Esophagus squamous epithelium (tissue), 5 donors: ENCODE data around the gene AKR1D1. TPM values are rescaled to one million over a fixed set of nuclear protein-coding genes. Genes with fewer than 3 reads are reported as not detected.
"Not testable (repeated sequence)": the region's sequence is repeated elsewhere in the genome, so short reads cannot be mapped to it uniquely, and the experiment has no call there.

Experiments
- DNase-seq: peaks from one replicate; lab custom pipeline; 2025; lab: John Stamatoyannopoulos, UW
- H3K27ac ChIP-seq, 4 donors: fragments of 200-600 bp; sonication (generic); one replicate each; pipeline ENCODE4 v1.5.1; 2016 to 2019; ENCODE audit warnings: mild to moderate bottlenecking in 1 of 4
- H3K27me3 ChIP-seq, 4 donors: fragments of 200-600 bp; sonication (generic); 1 replicate in 3 of 4; 2 replicates in 1 of 4; pipeline versions ENCODE4 v1.5.1 to v1.6.0; 2017 to 2021; ENCODE audit warnings: antibody characterized with exemption in 1 of 4
- H3K36me3 ChIP-seq, 3 donors: fragments of 200-600 bp; sonication (generic); one replicate each; pipeline ENCODE4 v1.5.1; 2016 to 2019
- H3K4me1 ChIP-seq, 3 donors: fragments of 200-600 bp; sonication (generic); one replicate each; pipeline ENCODE4 v1.5.1; 2017 to 2019
- H3K4me3 ChIP-seq, 4 donors: fragments of 200-600 bp; sonication (generic); 1 replicate in 3 of 4; 2 replicates in 1 of 4; pipeline ENCODE4 v1.5.1; 2016 to 2019; ENCODE audit warnings: mild to moderate bottlenecking in 2 of 4, moderate library complexity in 1 of 4
- H3K9me3 ChIP-seq, 3 donors: fragments of 200-600 bp; sonication (generic); one replicate each; pipeline ENCODE4 v1.5.1; 2016 to 2019
- POLR2A ChIP-seq, 4 donors: fragments of 450-650 bp; IDR thresholded peaks; one replicate each; pipeline ENCODE4 v1.6.1; 2017; ENCODE audit warnings: antibody characterized with exemption in 4 of 4, mild to moderate bottlenecking in 4 of 4, moderate library complexity in 3 of 4
- WGBS, 2 donors: methylation state at CpG; one replicate each; pipeline ENCODE4 v1.1.5; 2018; 5-methylcytosine and 5-hydroxymethylcytosine counted together
- intact Hi-C: fragments of 100-400 bp; cut with DNase I; formaldehyde crosslinking; loops from one replicate; pipeline ENCODE4 v1.15.0; 2022
- total RNA-seq, 4 donors: library from RNA; depleted of rRNA; stranded (reverse); fragments of >200 nt; gene quantifications; one replicate each; pipeline ENCODE4 v1.1.0, GENCODE V29; 2016
- TF ChIP-seq, protein P1 (sequence below), 6 experiments: fragments of 450-650 bp in 4 of 6; fragments of 200-600 bp in 2 of 6; sonication (generic) in 2 of 6; IDR thresholded peaks; one replicate each; pipeline ENCODE4 v1.5.1; 2016 to 2019; ENCODE audit warnings: antibody characterized with exemption in 6 of 6, mild to moderate bottlenecking in 4 of 6, moderate library complexity in 4 of 6
- donor health status: DM: yes; HTN: yes; CAD: no.

AKR1D1 gene
- total RNA-seq, 4 donors from 2014 or later, result not detected

DNA sequence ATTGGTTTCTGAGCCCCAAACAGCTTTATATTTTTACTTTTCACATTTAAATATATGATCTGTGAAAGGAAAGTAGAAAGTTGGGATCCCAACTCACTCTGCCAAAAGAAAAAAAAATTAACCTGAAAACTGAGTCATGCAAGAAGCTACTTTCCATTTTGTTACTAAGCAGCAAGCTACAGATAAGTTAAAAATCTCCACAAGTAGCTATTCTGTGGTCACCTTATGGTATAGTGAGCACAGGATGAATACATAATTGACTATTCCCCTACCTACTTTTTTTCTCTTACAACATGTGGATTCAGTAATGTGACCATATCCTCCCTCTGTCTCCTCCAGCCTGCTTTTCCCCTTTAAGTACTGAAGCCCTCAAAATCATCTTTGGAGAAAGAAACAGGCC, 44.1 kb upstream of the AKR1D1 start:
- TF ChIP-seq, protein P1, sequence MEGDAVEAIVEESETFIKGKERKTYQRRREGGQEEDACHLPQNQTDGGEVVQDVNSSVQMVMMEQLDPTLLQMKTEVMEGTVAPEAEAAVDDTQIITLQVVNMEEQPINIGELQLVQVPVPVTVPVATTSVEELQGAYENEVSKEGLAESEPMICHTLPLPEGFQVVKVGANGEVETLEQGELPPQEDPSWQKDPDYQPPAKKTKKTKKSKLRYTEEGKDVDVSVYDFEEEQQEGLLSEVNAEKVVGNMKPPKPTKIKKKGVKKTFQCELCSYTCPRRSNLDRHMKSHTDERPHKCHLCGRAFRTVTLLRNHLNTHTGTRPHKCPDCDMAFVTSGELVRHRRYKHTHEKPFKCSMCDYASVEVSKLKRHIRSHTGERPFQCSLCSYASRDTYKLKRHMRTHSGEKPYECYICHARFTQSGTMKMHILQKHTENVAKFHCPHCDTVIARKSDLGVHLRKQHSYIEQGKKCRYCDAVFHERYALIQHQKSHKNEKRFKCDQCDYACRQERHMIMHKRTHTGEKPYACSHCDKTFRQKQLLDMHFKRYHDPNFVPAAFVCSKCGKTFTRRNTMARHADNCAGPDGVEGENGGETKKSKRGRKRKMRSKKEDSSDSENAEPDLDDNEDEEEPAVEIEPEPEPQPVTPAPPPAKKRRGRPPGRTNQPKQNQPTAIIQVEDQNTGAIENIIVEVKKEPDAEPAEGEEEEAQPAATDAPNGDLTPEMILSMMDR (IDR thresholded peaks at IDR 0.05), result no peak
- TF ChIP-seq POLR2A (IDR thresholded peaks at IDR 0.05), result no peak
- Histone ChIP-seq H3K27ac (no peak overlapping the region), H3K27me3 (no peaks in the 10 kb centered on the region), H3K36me3 (no peaks in the 10 kb centered on the region), H3K4me3 (no peak overlapping the region), H3K9me3 (no peaks in the 10 kb centered on the region), H3K4me1 (no peaks in the 10 kb centered on the region)
- intact Hi-C loops, result no loop called here
- no peak for DNase-seq

DNA sequence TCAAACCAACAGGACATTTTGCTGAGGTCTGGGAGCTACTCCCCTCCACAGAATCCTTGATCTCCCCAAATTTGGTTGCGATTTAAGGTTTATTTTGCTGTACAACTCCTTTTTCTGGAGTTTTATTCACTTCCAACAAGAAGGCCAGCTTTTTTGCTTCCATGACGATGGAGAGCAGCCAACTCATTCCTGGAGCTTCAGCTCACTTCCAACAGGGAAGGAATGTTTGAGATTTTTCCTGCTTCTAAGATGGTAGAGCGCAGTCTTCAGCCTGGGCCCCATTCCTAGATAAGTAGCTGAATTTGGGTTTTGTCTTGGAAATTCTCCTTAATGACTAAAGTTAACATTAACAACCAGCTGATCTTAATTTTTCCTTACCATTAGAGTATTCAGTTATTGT, 43.5 kb upstream of the AKR1D1 start:
- H3K4me1 ChIP-seq, result no peaks in the 10 kb centered on the region
- TF ChIP-seq POLR2A (IDR thresholded peaks at IDR 0.05), result no peak
- TF ChIP-seq, protein P1 (IDR thresholded peaks at IDR 0.05), result no peak
- H3K27ac ChIP-seq, result no peak overlapping the region
- no peak overlapping the region for H3K4me3 ChIP-seq
- H3K36me3 ChIP-seq, result no peaks in the 10 kb centered on the region
- DNase-seq, result no peak
- whole genome bisulfite sequencing, 2 donors, result 74 to 82% methylated on average over 3 of the region's 3 CpGs
- H3K9me3 ChIP-seq, result no peaks in the 10 kb centered on the region
- no peaks in the 10 kb centered on the region for H3K27me3 ChIP-seq
- intact Hi-C loops, result no loop called here

DNA sequence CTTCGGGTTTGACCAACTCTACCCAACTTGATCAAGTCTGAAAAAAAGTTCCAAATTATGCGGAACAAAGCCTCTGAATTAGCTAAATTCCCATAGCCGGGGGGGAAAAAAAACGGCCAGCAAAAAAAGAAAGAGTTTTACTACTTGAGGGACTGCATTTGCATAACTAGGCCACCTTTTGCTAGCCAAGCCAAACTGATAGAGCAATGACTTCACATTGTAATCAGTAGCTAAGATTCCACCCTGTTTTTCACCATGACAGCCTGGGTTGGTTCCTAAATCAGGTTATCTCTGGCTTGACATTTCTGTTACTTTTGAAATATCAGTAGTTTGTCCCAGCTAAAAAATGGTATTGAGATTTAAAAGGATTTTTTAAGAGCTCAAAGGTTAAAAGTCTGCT, 43.0 kb upstream of the AKR1D1 start:
- intact Hi-C loops, result no loop called here
- H3K27me3 ChIP-seq, result no peaks in the 10 kb centered on the region
- no peaks in the 10 kb centered on the region for H3K36me3 ChIP-seq
- H3K9me3 ChIP-seq, result no peaks in the 10 kb centered on the region
- H3K27ac ChIP-seq, result no peak overlapping the region
- DNase-seq, result no peak
- 60 to 78% methylated on average over 4 of the region's 4 CpGs for WGBS, 2 donors
- no peaks in the 10 kb centered on the region for H3K4me1 ChIP-seq
- TF ChIP-seq, protein P1 (IDR thresholded peaks at IDR 0.05), result no peak
- TF ChIP-seq POLR2A (IDR thresholded peaks at IDR 0.05), result no peak
- H3K4me3 ChIP-seq, result no peak overlapping the region

DNA sequence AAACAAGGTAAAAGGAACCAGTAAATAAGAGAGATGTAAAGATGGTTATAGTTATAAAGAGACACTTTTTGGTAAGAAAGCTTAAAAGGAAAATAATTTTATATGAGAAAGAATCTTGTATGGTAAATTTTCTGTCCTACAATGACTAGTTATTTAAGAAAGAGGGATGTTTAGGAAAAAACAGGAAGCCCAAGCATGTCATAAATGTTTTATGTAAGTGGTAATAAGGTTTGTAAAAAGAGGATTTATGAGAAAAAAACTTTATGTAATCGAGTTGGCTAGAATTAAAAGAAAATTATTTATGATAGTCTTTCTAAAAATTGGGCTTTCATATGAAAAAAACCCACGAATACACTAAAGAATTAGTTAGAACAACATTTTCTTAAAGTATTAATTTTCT, 40.1 kb upstream of the AKR1D1 start:
- WGBS, 2 donors, result 39 to 40% methylated on average over 2 of the region's 2 CpGs
- H3K36me3 ChIP-seq, result no peaks in the 10 kb centered on the region
- TF ChIP-seq POLR2A (IDR thresholded peaks at IDR 0.05), result no peak
- H3K4me3 ChIP-seq, result no peak overlapping the region
- no peak for DNase-seq
- intact Hi-C loops, result no loop called here
- no peaks in the 10 kb centered on the region for H3K27me3 ChIP-seq
- no peaks in the 10 kb centered on the region for H3K4me1 ChIP-seq
- no peaks in the 10 kb centered on the region for H3K9me3 ChIP-seq
- no peak overlapping the region for H3K27ac ChIP-seq

DNA sequence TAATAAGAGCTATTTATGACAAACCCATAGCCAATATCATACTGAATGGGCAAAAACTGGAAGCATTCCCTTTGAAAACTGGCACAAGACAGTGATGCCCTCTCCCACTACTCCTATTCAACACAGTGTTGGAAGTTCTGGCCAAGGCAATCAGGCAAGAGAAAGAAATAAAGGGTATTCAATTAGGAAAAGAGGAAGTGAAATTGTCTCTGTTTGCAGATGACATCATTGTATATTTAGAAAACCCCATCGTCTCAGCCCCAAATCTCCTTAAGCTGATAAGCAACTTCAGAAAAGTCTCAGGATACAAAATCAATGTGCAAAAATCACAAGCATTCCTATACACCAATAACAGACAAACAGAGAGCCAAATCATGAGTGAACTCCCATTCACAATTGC, 36.2 kb upstream of the AKR1D1 start:
- intact Hi-C loops, H3K36me3 ChIP-seq, DNase-seq, H3K4me3 ChIP-seq, H3K9me3 ChIP-seq, H3K4me1 ChIP-seq, H3K27ac ChIP-seq, H3K27me3 ChIP-seq: not testable (repeated sequence)
- WGBS, 2 donors, result 50 to 60% methylated on average over 1 of the region's 1 CpG

DNA sequence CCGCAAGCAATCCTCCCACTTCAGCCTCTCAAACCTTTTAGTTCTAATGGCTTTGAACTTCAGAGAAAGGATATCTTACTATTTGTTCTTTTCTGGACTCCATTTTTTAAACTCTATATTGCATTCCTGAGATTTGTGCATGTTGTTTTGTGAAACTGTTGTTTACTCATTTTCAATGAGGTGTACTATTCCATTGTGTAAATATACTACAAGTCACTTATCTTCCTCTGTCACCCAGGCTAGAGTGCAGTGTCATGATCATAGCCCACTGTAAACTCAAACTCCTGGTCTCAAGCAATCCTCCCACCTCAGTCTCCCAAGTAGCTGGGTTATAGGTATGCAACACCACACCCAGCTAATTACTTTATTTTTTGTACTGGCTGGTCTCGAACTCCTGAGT, 31.4 kb upstream of the AKR1D1 start:
- Histone ChIP-seq H3K27ac (no peak overlapping the region), H3K4me1 (no peaks in the 10 kb centered on the region)
- intact Hi-C loops, result no loop called here

More for the DNA sequence above, 31.4 kb upstream of the AKR1D1 start:
- H3K36me3 ChIP-seq, result no peaks in the 10 kb centered on the region
- no peak overlapping the region for H3K4me3 ChIP-seq
- no peak for DNase-seq
- H3K27me3 ChIP-seq, result no peaks in the 10 kb centered on the region
- TF ChIP-seq POLR2A (IDR thresholded peaks at IDR 0.05), result no peak
- TF ChIP-seq, protein P1 (IDR thresholded peaks at IDR 0.05), result no peak
- WGBS, 2 donors, result 77 to 80% methylated on average over 2 of the region's 2 CpGs
- H3K9me3 ChIP-seq, result no peaks in the 10 kb centered on the region
